ENCODE data around the gene PRPS1. TPM values are rescaled to one million over a fixed set of nuclear protein-coding genes. Genes with fewer than 3 reads are reported as not detected.

The PRPS1 gene
- total RNA-seq, 1 experiment from 2014 or later = 90.5 TPM

DNA sequence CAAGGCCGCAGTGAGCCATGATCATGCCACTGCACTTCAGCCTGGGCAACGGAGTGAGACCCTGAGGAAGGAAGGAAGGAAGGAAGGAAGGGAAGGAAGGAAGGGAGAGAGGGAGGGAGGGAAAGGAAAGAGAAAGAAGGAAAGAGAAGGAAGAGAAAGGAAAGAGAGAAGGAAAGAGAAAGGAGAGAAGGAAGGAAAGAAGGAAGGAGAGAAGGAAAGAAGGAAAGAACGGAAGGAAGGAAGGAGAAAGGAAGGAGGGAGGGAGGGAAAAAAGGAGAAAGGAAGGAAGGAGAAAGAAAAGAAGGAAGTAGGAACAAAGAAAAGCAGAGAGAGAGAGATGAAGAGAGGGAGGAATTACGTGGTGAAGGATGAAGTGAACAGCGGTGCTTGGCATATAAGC is 30.4 kb downstream of the PRPS1 start:
- no peak overlapping the region for H3K27ac Mint-ChIP-seq
- no peak for DNase-seq

More for the DNA sequence above, 30.4 kb downstream of the PRPS1 start:
- Histone ChIP-seq H2AFZ (ENCODE audit: low read length) (no peak overlapping the region), H3K4me2 (ENCODE audit: insufficient read depth, insufficient read length, low read length) (no peak overlapping the region), H3K27ac (ENCODE audit: insufficient read length, low read depth, low read length) (no peak overlapping the region), H4K5ac (ENCODE audit: insufficient read length, low read depth, low read length) (no peak overlapping the region), H2BK20ac (ENCODE audit: low read depth, low read length, poor library complexity, severe bottlenecking) (no peak overlapping the region), H2BK5ac (ENCODE audit: insufficient read length, low read length) (no peak overlapping the region), H3K9ac (ENCODE audit: extremely low read depth, insufficient read length, low read length) (no peak overlapping the region), H3K18ac (ENCODE audit: insufficient read length, low read depth, low read length) (no peak overlapping the region), H3K4ac (ENCODE audit: low read depth, low read length) (no peak overlapping the region), H3K9me3 (ENCODE audit: control insufficient read depth, low read depth, low read length) (no peaks in the 10 kb centered on the region), H3K79me1 (ENCODE audit: insufficient read depth, low read depth, low read length, poor library complexity, severe bottlenecking) (no peaks in the 10 kb centered on the region), H3K23ac (ENCODE audit: insufficient read length, low read depth, low read length) (no peak overlapping the region), H2BK15ac (ENCODE audit: low read depth, low read length) (no peak overlapping the region), H2AK5ac (ENCODE audit: insufficient read length, low read length) (no peak overlapping the region), H3K56ac (ENCODE audit: insufficient read length, low read depth, low read length) (no peak overlapping the region), H2BK12ac (ENCODE audit: insufficient read length, low read depth, low read length) (no peak overlapping the region), H2BK120ac (ENCODE audit: low read depth, low read length, poor library complexity, severe bottlenecking) (no peak overlapping the region), H3T11ph (ENCODE audit: low read length) (no peak overlapping the region), H3K14ac (ENCODE audit: insufficient read depth, low read length) (no peak overlapping the region), H4K20me1 (ENCODE audit: control insufficient read depth, insufficient read depth, insufficient read length) (no peaks in the 10 kb centered on the region), H3K4me1 (ENCODE audit: insufficient read depth, low read length) (no peaks in the 10 kb centered on the region; the same call in 1 of the 2 replicates), H3K79me2 (ENCODE audit: insufficient read depth, low read length) (no peaks in the 10 kb centered on the region), H4K8ac (replicated peaks; ENCODE audit: insufficient read length, low read depth, low read length) (no peak overlapping the region), H3K23me2 (ENCODE audit: insufficient read length, low read depth, low read length, poor library complexity, severe bottlenecking) (no peaks in the 10 kb centered on the region), H4K91ac (ENCODE audit: insufficient read length, low read depth, low read length) (no peak overlapping the region), H3K27me3 (ENCODE audit: insufficient read depth, low read length) (no peaks in the 10 kb centered on the region)
- Mint-ChIP-seq H3K4me1 (peaks cover 11 to 20% of the 10 kb centered on the region in 2 experiments), H3K36me3 (ENCODE audit: insufficient read depth in 1 of 3, low read depth in 3 of 3) (peaks cover 0 to 4% (median 3%) of the 10 kb centered on the region in 3 experiments; a peak in 4 of 7 replicates), H3K4me3 (no peak overlapping the region), H3K9me3 (peaks cover 0 to 30% of the 10 kb centered on the region in 2 experiments; a peak in 2 of 5 replicates), H3K27me3 (ENCODE audit: low read depth) (no peaks in the 10 kb centered on the region; the same call in 1 of the 2 replicates)
- TF ChIP-seq, protein P1, sequence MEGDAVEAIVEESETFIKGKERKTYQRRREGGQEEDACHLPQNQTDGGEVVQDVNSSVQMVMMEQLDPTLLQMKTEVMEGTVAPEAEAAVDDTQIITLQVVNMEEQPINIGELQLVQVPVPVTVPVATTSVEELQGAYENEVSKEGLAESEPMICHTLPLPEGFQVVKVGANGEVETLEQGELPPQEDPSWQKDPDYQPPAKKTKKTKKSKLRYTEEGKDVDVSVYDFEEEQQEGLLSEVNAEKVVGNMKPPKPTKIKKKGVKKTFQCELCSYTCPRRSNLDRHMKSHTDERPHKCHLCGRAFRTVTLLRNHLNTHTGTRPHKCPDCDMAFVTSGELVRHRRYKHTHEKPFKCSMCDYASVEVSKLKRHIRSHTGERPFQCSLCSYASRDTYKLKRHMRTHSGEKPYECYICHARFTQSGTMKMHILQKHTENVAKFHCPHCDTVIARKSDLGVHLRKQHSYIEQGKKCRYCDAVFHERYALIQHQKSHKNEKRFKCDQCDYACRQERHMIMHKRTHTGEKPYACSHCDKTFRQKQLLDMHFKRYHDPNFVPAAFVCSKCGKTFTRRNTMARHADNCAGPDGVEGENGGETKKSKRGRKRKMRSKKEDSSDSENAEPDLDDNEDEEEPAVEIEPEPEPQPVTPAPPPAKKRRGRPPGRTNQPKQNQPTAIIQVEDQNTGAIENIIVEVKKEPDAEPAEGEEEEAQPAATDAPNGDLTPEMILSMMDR (conservative IDR thresholded peaks at IDR 0.05) = no peak
- WGBS (ENCODE audit: extremely low coverage, insufficient read length, low lambda C conversion rate) = 100% methylated on average over 1 of the region's 5 CpGs

All from H9 (cell line).